HEK293 (cell line): ENCODE results near the gene SH3RF3.

Experiments used
- CTCF ChIA-PET: fragments of 350-600 bp; formaldehyde crosslinking; extraction: SDS; loops from one replicate; lab custom pipeline; 2021; ENCODE audit warnings: antibody characterized with exemption; lab: Yijun Ruan, JAX
- POLR2A ChIA-PET: fragments of 300-600 bp; formaldehyde crosslinking; extraction: SDS; loops from one replicate; lab custom pipeline; 2020; ENCODE audit warnings: antibody characterized with exemption, inconsistent platforms; lab: Yijun Ruan, JAX
- H3K27ac ChIP-seq: fragments of 200-500 bp; sonication (Bioruptor generic); 2 replicates; pipeline ENCODE4 v1.5.1; 2014; ENCODE audit warnings: low read depth, low read length, control low read depth, inconsistent platforms; ENCODE audit errors: extremely low read depth
- H3K36me3 ChIP-seq, 2 experiments: fragments of 200-500 bp in 1 of 2; sonication (Bioruptor generic) in 1 of 2; 1 replicate in 1 of 2; 2 replicates in 1 of 2; pipeline ENCODE4 v1.5.1; 2014 to 2017; ENCODE audit warnings: inconsistent platforms in 2 of 2, low read length in 2 of 2; ENCODE audit not compliant: control insufficient read depth in 2 of 2, insufficient read depth in 1 of 2
- H3K4me1 ChIP-seq: fragments of 200-500 bp; sonication (Bioruptor generic); 2 replicates; pipeline ENCODE4 v1.5.1; 2014; ENCODE audit warnings: mild to moderate bottlenecking, low read length, inconsistent platforms; ENCODE audit not compliant: control insufficient read depth, insufficient read depth
- H3K4me3 ChIP-seq: 2 replicates; pipeline ENCODE4 v1.5.1; 2011; ENCODE audit warnings: low read depth, mild to moderate bottlenecking, control low read depth, low read length, moderate library complexity
- H3K9me3 ChIP-seq: fragments of 200-500 bp; sonication (Bioruptor generic); 2 replicates; pipeline ENCODE4 v1.5.1; 2014; ENCODE audit warnings: low read depth, low read length, inconsistent platforms; ENCODE audit not compliant: control insufficient read depth, insufficient read depth
- KLF1 ChIP-seq: fragments of 450-650 bp; formaldehyde crosslinking; IDR thresholded peaks from 2 replicates; pipeline ENCODE4 v1.5.1; 2016; ENCODE audit warnings: missing biosample characterization, missing genetic modification characterization
- KLF10 ChIP-seq: fragments of 450-650 bp; IDR thresholded peaks from 2 replicates; pipeline ENCODE4 v1.5.1; 2018; ENCODE audit warnings: missing biosample characterization, mild to moderate bottlenecking, missing genetic modification characterization
- KLF7 ChIP-seq: fragments of 450-650 bp; formaldehyde crosslinking; IDR thresholded peaks from 2 replicates; pipeline ENCODE4 v1.5.1; 2016; ENCODE audit warnings: missing biosample characterization, missing genetic modification characterization, borderline replicate concordance
- MZF1 ChIP-seq: fragments of 450-650 bp; formaldehyde crosslinking; IDR thresholded peaks from 2 replicates; pipeline ENCODE4 v1.5.1; 2017; ENCODE audit warnings: missing biosample characterization, missing genetic modification characterization, borderline replicate concordance
- PATZ1 ChIP-seq: fragments of 450-650 bp; formaldehyde crosslinking; IDR thresholded peaks from 2 replicates; pipeline ENCODE4 v1.5.1; 2016; ENCODE audit warnings: missing biosample characterization, missing genetic modification characterization
- SP2 ChIP-seq: fragments of 450-650 bp; formaldehyde crosslinking; IDR thresholded peaks from 2 replicates; pipeline ENCODE4 v1.5.1; 2016; ENCODE audit warnings: missing biosample characterization, missing genetic modification characterization
- YY2 ChIP-seq: fragments of 450-650 bp; formaldehyde crosslinking; IDR thresholded peaks from 2 replicates; pipeline ENCODE4 v1.5.1; 2016; ENCODE audit warnings: missing biosample characterization, missing genetic modification characterization
- ZBTB21 ChIP-seq: fragments of 450-650 bp; formaldehyde crosslinking; IDR thresholded peaks from 2 replicates; pipeline ENCODE4 v1.5.1; 2017; ENCODE audit warnings: missing biosample characterization, missing genetic modification characterization
- ZFP37 ChIP-seq: fragments of 450-650 bp; formaldehyde crosslinking; IDR thresholded peaks from 2 replicates; pipeline ENCODE4 v1.5.1; 2016; ENCODE audit warnings: missing biosample characterization, missing genetic modification characterization
- ZNF148 ChIP-seq: fragments of 450-650 bp; formaldehyde crosslinking; IDR thresholded peaks from 2 replicates; pipeline ENCODE4 v1.5.0; 2017; ENCODE audit warnings: missing biosample characterization, missing genetic modification characterization, borderline replicate concordance
- ZNF184 ChIP-seq: fragments of 450-650 bp; IDR thresholded peaks from 2 replicates; pipeline ENCODE4 v1.5.1; 2018; ENCODE audit warnings: missing biosample characterization, mild to moderate bottlenecking, missing genetic modification characterization
- ZNF221 ChIP-seq: fragments of 450-650 bp; formaldehyde crosslinking; IDR thresholded peaks from 2 replicates; pipeline ENCODE4 v1.5.1; 2017; ENCODE audit warnings: missing biosample characterization, missing genetic modification characterization, borderline replicate concordance
- ZNF248 ChIP-seq: fragments of 450-650 bp; formaldehyde crosslinking; IDR thresholded peaks from 2 replicates; pipeline ENCODE4 v1.5.1; 2017; ENCODE audit warnings: missing biosample characterization, missing genetic modification characterization
- ZNF26 ChIP-seq: fragments of 450-650 bp; formaldehyde crosslinking; IDR thresholded peaks from 2 replicates; pipeline ENCODE4 v1.5.1; 2016; ENCODE audit warnings: missing biosample characterization, missing genetic modification characterization
- ZNF280D ChIP-seq: fragments of 450-650 bp; formaldehyde crosslinking; IDR thresholded peaks from 2 replicates; pipeline ENCODE4 v1.5.1; 2016; ENCODE audit warnings: missing biosample characterization, missing genetic modification characterization
- ZNF423 ChIP-seq: fragments of 450-650 bp; formaldehyde crosslinking; IDR thresholded peaks from 2 replicates; pipeline ENCODE4 v1.5.1; 2016; ENCODE audit warnings: missing biosample characterization, missing genetic modification characterization
- ZNF433 ChIP-seq: fragments of 450-650 bp; formaldehyde crosslinking; IDR thresholded peaks from 2 replicates; pipeline ENCODE4 v1.5.1; 2016; ENCODE audit warnings: missing biosample characterization, missing genetic modification characterization, low read depth
- ZNF549 ChIP-seq: fragments of 450-650 bp; IDR thresholded peaks from 2 replicates; pipeline ENCODE4 v1.5.1; 2018; ENCODE audit warnings: missing biosample characterization, missing genetic modification characterization, mild to moderate bottlenecking, inconsistent platforms, moderate library complexity
- ZNF558 ChIP-seq: fragments of 450-650 bp; formaldehyde crosslinking; IDR thresholded peaks from 2 replicates; pipeline ENCODE4 v1.5.1; 2016; ENCODE audit warnings: missing biosample characterization, missing genetic modification characterization
- ZNF701 ChIP-seq: fragments of 450-650 bp; formaldehyde crosslinking; IDR thresholded peaks from 2 replicates; pipeline ENCODE4 v1.5.1; 2016; ENCODE audit warnings: missing biosample characterization, missing genetic modification characterization
- ZNF76 ChIP-seq: fragments of 450-650 bp; formaldehyde crosslinking; IDR thresholded peaks from 2 replicates; pipeline ENCODE4; 2016; ENCODE audit warnings: low read depth, missing biosample characterization, missing genetic modification characterization, borderline replicate concordance
- ZNF777 ChIP-seq: fragments of 450-650 bp; formaldehyde crosslinking; IDR thresholded peaks from 2 replicates; pipeline ENCODE4 v1.5.1; 2017; ENCODE audit warnings: missing biosample characterization, missing genetic modification characterization, borderline replicate concordance
- ZSCAN18 ChIP-seq: fragments of 450-650 bp; formaldehyde crosslinking; IDR thresholded peaks from 2 replicates; pipeline ENCODE4 v1.5.1; 2016; ENCODE audit warnings: missing biosample characterization, missing genetic modification characterization

SH3RF3 gene

GRCh38 chr2:109188496-109188890, 59.5 kb downstream of the SH3RF3 start (continued):
- TF ChIP-seq ZNF280D (tag by site-specific recombination) (no peak), YY2 (tag by site-specific recombination) (no peak), ZSCAN18 (tag by site-specific recombination) (no peak), ZNF148 (tag by site-specific recombination) (no peak)
- TF ChIP-seq, all 188 proteins: peak for 0

GRCh38 chr2:109188898-109189297, 59.9 kb downstream of the SH3RF3 start:
- no peaks in the 10 kb centered on the region for H3K36me3 ChIP-seq
- TF ChIP-seq ZNF701 (tag by site-specific recombination): no peak
- no peak for TF ChIP-seq PATZ1 (tag by site-specific recombination)
- TF ChIP-seq ZFP37 (tag by site-specific recombination): no peak
- TF ChIP-seq, all 188 proteins: peak for 0
- POLR2A ChIA-PET: no interaction called here
- Histone ChIP-seq H3K4me1 (0 out of 2 replicates have a peak, but pooled peaks cover 3% of the 10 kb centered on the region), H3K27ac (no peak overlapping the region), H3K4me3 (no peak overlapping the region), H3K9me3 (no peaks in the 10 kb centered on the region)
- CTCF ChIA-PET: interaction anchor here (0.7 kb wide), 1 partner anchor 20 kb away, joined by 4 read pairs; no protein-coding TSS in a partner anchor

- no peak overlapping the region for H3K4me3 ChIP-seq
- H3K27ac ChIP-seq: no peak overlapping the region
- H3K9me3 ChIP-seq: no peaks in the 10 kb centered on the region
- POLR2A ChIA-PET: interaction anchor here (0.7 kb wide), 1 partner anchor 22 kb away, joined by 3 read pairs; no protein-coding TSS in a partner anchor
- H3K4me1 ChIP-seq: 0 out of 2 replicates have a peak, but pooled peaks cover 3% of the 10 kb centered on the region
- H3K36me3 ChIP-seq: no peaks in the 10 kb centered on the region
- TF ChIP-seq ZNF777 (tag by site-specific recombination): no peak
- no peak for TF ChIP-seq ZNF184 (tag by site-specific recombination)
- TF ChIP-seq ZNF433 (tag by site-specific recombination): no peak
- TF ChIP-seq KLF10 (tag by site-specific recombination): no peak
- TF ChIP-seq SP2 (tag by site-specific recombination): no peak
- TF ChIP-seq ZNF26: no peak
- no peak for TF ChIP-seq KLF7 (tag by site-specific recombination)
- no peak for TF ChIP-seq ZNF221 (tag by site-specific recombination)
- no peak for TF ChIP-seq ZNF248 (tag by site-specific recombination)
- TF ChIP-seq MZF1: no peak
- no peak for TF ChIP-seq KLF1
- no peak for TF ChIP-seq ZNF76
- TF ChIP-seq ZNF423 (tag by site-specific recombination): no peak
- TF ChIP-seq ZBTB21: no peak
- TF ChIP-seq ZNF549 (tag by site-specific recombination): no peak
- TF ChIP-seq ZNF558 (tag by site-specific recombination): no peak
- CTCF ChIA-PET: interaction anchor here (0.6 to 0.7 kb wide), 2 partner anchors 19 to 1967 kb away, joined by 3 to 4 read pairs; no protein-coding TSS in a partner anchor
Measured at GRCh38 chr2:109189751-109190150, 60.7 kb downstream of the SH3RF3 start.
